Right ventricle myocardium inferior (tissue), 1 donor: Measurements from ENCODE around the gene ATL2. TPM values are rescaled to one million over a fixed set of nuclear protein-coding genes. Genes with fewer than 3 reads are reported as not detected.
"Not testable (repeated sequence)": the region's sequence is repeated elsewhere in the genome, so short reads cannot be mapped to it uniquely, and the experiment has no call there.

Source experiments
- ATAC-seq: fragments of 200-7000 bp; cut with Tn5 transposase; one replicate; pipeline ENCODE4 v1.9.1; 2020; ENCODE audit warnings: mild to moderate bottlenecking, moderate library complexity
- DNase-seq: peaks from one replicate; pipeline ENCODE4 v3.0.0; 2021; ENCODE audit errors: missing footprints
- intact Hi-C: fragments of 100-400 bp; cut with DNase I; formaldehyde crosslinking; loops from one replicate; pipeline ENCODE4 v1.11.0; 2022
- total RNA-seq: library from RNA; stranded (reverse); fragmentation: NEBNext Ultra II Directional; extraction: Animal tissue kit (Norgen Biotek cat#: 25700); gene quantifications from one replicate; pipeline ENCODE4 v1.2.1, GENCODE V29; 2021
- donor health status: DM: no; HTN: yes; CAD: no; lungs with severe emphysema.

The ATL2 gene
- total RNA-seq, 1 donor from 2014 or later = 31.7 TPM

DNA sequence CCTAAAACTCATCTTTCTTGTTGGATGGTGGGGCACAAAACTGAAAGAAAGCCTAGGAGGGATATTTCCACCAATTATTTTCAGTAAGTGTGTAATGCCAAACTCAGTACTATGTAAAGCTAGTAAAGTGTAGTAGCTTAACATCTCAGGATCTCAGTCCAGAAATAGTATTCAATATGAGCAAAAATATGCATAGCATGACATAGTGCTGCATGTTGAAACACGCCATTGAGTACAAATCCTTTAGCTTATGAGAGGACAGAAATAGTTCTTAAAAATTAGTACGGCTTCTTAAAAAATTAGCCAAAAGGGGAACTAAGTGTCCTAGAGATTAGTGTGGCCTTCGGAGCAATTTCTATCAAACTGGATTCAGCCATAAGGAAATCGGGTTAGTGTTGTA lies 21.7 kb upstream of the ATL2 start:
- intact Hi-C loops = no loop called here
- ATAC-seq (no peak), DNase-seq (no peak)

- ATAC-seq (no peak), DNase-seq (no peak)
- intact Hi-C loops = no loop called here
These were observed 17.8 kb upstream of the ATL2 start for GRCh38 chr2:38394903-38395341.

DNA sequence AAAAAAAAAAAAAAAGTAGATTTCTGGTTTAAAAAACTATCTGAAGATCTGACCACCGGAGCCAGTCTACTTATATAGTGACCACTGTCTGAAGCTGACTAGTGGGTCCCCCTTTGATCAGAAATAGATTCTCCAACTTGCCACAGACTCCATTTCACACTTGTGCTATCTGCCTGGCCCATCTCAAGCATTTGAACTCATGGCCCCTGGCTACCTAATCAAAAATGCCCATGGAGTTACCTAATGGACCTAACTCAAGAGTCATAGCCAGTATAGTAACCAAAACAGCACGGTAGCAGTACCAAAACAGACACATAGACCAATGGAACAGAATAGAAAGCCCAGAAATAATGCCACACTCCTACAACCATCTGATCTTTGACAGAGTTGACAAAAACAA lies 17.0 kb upstream of the ATL2 start:
- ATAC-seq (no peak), DNase-seq (no peak)
- intact Hi-C loops = no loop called here

GRCh38 chr2:38390947-38391346 lies 13.9 kb upstream of the ATL2 start:
- ATAC-seq = no peak
- DNase-seq = no peak
- intact Hi-C loops = no loop called here

GRCh38 chr2:38387887-38388286 lies 10.8 kb upstream of the ATL2 start:
- no peak for ATAC-seq
- no peak for DNase-seq
- intact Hi-C loops = no loop called here

DNA sequence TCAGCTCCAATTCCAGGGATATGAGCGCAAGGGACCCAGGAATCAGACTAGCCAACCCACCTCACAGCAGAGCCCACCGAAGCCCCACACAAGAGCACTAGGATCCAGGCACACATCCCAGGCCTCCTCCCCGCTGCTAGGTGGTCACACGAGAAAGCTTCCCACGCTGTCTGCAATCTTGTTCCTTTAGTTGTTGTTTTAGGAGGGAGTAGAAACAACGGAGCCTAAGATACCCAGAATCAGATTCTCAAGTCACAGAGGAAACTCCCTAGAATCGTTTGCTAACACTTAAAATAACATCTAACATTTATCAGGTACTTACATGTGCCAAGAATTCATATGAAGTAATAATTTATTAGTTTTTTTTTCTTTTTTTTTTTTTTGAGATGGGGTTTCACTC lies 9.7 kb upstream of the ATL2 start:
- intact Hi-C loops = no loop called here
- no peak for ATAC-seq
- DNase-seq = no peak

DNA sequence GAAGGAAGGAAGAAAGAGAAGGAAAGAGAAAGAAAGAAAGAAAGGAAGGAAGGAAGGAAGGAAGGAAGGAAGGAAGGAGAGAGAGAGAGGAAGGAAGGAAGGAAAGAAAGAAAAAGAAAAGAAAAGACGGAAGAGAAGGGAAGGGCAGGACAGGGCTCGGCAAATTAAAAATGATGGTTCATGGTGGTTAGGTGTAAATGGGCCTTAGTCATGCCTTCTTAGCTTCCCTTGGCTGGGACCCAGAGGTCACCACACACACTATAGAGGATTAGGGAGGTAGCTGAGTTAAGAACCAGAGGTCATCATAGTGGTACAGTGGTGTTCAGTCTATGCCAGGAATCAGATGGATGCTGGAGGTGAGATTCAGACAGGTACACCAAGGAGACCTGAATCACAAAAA lies 9.3 kb upstream of the ATL2 start:
- DNase-seq = no peak
- intact Hi-C loops = no loop called here
- ATAC-seq = no peak

GRCh38 chr2:38384338-38384737 lies 7.3 kb upstream of the ATL2 start:
- DNase-seq (no peak), ATAC-seq (no peak)
- intact Hi-C loops = no loop called here

- ATAC-seq, DNase-seq, intact Hi-C loops: not testable (repeated sequence)
These were observed 6.7 kb upstream of the ATL2 start for GRCh38 chr2:38383741-38384140.

GRCh38 chr2:38381381-38382143 lies 4.5 kb upstream of the ATL2 start:
- intact Hi-C loops = no loop called here
- ATAC-seq (no peak), DNase-seq (no peak)

GRCh38 chr2:38380397-38381130 lies 3.5 kb upstream of the ATL2 start:
- ATAC-seq = no peak
- intact Hi-C loops = no loop called here
- no peak for DNase-seq

- intact Hi-C loops = loop anchor here (2.0 to 10.0 kb wide), 5 partner anchors 60 to 452 kb away; partner anchors contain the start of genes RMDN2 and SRSF7
- DNase-seq (peak; percentile 87), ATAC-seq (peak; percentile 68)
These were observed 575 bp downstream of the ATL2 start for GRCh38 chr2:38376346-38377049.

DNA sequence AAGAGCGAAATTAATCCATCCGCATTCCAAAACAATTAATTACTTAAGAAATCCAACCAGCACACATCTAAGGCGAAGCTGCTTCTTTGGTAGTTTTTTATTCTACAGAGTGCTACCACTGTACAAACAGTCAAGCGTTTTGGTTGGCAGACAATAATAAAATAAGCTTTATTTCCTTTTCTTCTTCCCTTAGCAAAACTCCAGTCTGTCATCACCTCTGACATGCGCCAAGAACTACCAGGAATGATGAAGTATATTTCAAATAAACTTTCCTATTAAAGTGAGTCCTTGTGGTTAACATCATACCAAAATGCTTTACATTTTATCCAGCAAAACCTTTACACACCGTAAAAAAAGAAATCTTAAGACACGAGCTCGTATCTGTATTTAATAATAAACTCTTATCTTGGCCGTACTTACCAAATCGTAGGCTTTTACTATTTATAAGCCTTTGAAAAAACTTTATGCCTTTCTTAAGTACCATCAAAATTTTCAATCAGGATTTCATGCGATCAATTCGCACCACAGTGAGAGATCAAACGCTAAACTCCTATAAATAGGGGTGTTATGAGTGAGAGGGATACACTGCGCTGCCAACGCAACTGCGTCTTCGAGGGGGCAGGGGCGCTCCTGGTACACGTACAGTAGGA lies 1.3 kb downstream of the ATL2 start:
- intact Hi-C loops = loop anchor here (2.0 to 10.0 kb wide), 5 partner anchors 59 to 451 kb away; partner anchors contain the start of genes RMDN2 and SRSF7
- DNase-seq (no peak), ATAC-seq (no peak)

DNA sequence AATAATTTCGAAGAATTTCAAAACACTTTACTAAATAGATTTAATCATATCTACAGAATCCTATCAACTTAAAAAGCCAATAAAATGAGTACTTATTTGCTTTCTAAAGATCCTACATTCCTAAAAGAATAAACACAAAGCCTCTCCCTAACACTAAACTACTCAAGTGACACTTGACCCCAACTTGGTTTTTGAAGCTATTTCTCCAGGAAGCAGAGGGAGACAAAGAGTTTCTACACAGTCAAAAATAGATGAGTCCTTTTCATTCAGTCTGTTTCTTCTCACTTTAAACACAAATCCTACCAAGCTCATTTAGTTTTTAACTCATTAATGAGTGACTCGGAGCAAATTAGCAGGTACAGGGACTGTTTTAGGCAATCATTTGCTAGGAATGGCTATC lies 2.1 kb downstream of the ATL2 start:
- ATAC-seq (no peak), DNase-seq (no peak)
- intact Hi-C loops = loop anchor here (5.0 to 10.0 kb wide), 4 partner anchors 67 to 450 kb away; partner anchors contain the start of genes RMDN2 and SRSF7

DNA sequence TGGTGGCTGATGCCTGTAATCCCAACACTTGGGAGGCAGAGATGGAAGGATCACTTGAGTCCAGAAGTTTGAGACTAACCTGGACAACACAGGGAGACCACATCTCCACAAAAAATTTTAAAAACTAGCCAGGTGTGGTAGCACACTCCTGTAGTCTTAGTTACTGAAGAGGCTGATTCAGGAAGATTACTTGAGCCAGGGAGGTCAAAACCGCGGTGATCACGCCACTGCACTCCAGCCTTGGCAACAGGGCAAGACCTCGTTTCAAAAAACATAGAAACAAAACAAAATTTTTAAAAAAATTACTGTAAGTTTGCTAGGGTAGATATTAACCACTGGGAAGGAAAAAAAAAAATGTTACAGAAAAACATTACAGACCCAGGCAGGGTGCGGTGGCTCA lies 5.8 kb downstream of the ATL2 start:
- intact Hi-C loops = loop anchor here (10.0 kb wide), 1 partner anchor 446 kb away; the partner anchor contains the start of gene RMDN2
- ATAC-seq (no peak), DNase-seq (no peak)

DNA sequence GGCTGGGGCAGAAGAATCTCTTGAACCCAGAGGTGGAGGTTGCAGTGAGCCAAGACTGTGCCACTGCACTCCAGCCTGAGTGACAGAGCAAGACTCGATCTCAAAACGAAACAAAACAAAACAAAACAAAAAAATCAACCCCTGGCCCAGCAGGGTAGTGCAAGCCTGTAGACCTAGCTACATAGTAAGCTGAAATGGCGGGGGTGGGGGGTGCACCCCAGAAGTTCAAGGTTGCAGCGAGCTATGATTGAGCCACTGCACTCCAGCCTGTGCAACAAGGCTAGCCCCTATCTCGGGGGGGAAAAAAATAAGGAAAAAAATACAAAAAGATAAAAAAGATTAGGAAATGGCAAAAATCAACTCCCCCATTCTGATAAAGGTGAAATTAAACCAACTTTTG lies 6.4 kb downstream of the ATL2 start:
- DNase-seq (no peak), ATAC-seq (no peak)
- intact Hi-C loops = loop anchor here (10.0 kb wide), 1 partner anchor 446 kb away; the partner anchor contains the start of gene RMDN2

GRCh38 chr2:38362232-38362631 lies 14.8 kb downstream of the ATL2 start:
- ATAC-seq = no peak
- intact Hi-C loops = no loop called here

GRCh38 chr2:38360177-38360576 lies 16.9 kb downstream of the ATL2 start:
- ATAC-seq = no peak
- intact Hi-C loops = no loop called here

More at GRCh38 chr2:38362232-38362631, 14.8 kb downstream of the ATL2 start:
- DNase-seq = no peak

DNA sequence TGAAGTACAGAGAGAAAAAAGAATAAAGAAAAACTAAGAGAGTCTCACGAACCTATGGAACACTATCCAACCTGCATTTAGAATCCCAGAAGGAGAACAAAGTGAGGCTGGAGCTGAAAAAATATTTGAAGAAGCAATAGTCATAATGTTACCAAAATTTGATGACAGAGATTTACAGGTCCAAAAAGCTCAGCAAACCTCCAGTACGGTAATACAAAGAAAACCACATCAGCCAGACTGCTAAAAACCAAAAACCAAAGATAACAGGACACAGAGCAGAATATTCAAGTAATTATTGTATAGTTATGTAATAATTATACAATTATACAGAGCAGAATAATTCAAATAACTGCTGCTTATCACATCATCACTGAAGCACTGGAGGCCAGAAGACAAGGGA lies 23.7 kb downstream of the ATL2 start:
- ATAC-seq = no peak
- no peak for DNase-seq
- intact Hi-C loops = no loop called here

More at GRCh38 chr2:38360177-38360576, 16.9 kb downstream of the ATL2 start:
- DNase-seq = no peak
